Liver (tissue), 9 donors: Measurements from ENCODE around the gene COL20A1. TPM values are rescaled to one million over a fixed set of nuclear protein-coding genes. Genes with fewer than 3 reads are reported as not detected.

ENCODE experiments used
- DNase-seq: peaks from one replicate; pipeline ENCODE4 v3.0.0-alpha.2; 2017; ENCODE audit warnings: low spot score
- H3K27ac ChIP-seq, 2 donors: one replicate each; pipeline ENCODE4 v1.7.0; 2013; ENCODE audit warnings: inconsistent platforms in 2 of 2, low read length in 2 of 2, control low read depth in 1 of 2, low read depth in 1 of 2, mild to moderate bottlenecking in 1 of 2
- H3K27me3 ChIP-seq, 4 donors: one replicate each; pipeline versions ENCODE4 v1.6.1 to v1.7.0; 2013; ENCODE audit warnings: low read length in 3 of 4, inconsistent platforms in 1 of 4, mild to moderate bottlenecking in 1 of 4, moderate library complexity in 1 of 4; ENCODE audit not compliant: control insufficient read depth in 4 of 4, insufficient read depth in 4 of 4
- H3K36me3 ChIP-seq, 4 donors: one replicate each; pipeline versions ENCODE4 v1.6.1 to v1.7.0; 2013; ENCODE audit warnings: low read length in 3 of 4, mild to moderate bottlenecking in 3 of 4, low read depth in 1 of 4, moderate library complexity in 1 of 4; ENCODE audit not compliant: control insufficient read depth in 4 of 4, insufficient read depth in 3 of 4
- H3K4me1 ChIP-seq, 4 donors: one replicate each; pipeline versions ENCODE4 v1.6.1 to v1.7.0; 2013; ENCODE audit warnings: low read length in 3 of 4, mild to moderate bottlenecking in 3 of 4, moderate library complexity in 1 of 4; ENCODE audit not compliant: control insufficient read depth in 4 of 4, insufficient read depth in 4 of 4
- H3K4me3 ChIP-seq, 3 donors: one replicate each; pipeline versions ENCODE4 v1.6.1 to v1.7.0; 2013; ENCODE audit warnings: low read length in 3 of 3, control low read depth in 1 of 3, low read depth in 1 of 3, mild to moderate bottlenecking in 1 of 3
- H3K9ac ChIP-seq, 2 donors: one replicate each; pipeline ENCODE4 v1.7.0; 2013; ENCODE audit warnings: low read length in 2 of 2, mild to moderate bottlenecking in 2 of 2, moderate library complexity in 2 of 2, control low read depth in 1 of 2, low read depth in 1 of 2
- H3K9me3 ChIP-seq, 4 donors: one replicate each; pipeline versions ENCODE4 v1.6.1 to v1.7.0; 2013; ENCODE audit warnings: low read length in 3 of 4; ENCODE audit not compliant: control insufficient read depth in 4 of 4
- ATF3 ChIP-seq: IDR thresholded peaks from 2 replicates; pipeline ENCODE4 v1.6.1; 2016; ENCODE audit warnings: antibody characterized with exemption
- FOXA2 ChIP-seq: IDR thresholded peaks from 2 replicates; pipeline ENCODE4 v1.6.1; 2016; ENCODE audit warnings: antibody characterized with exemption
- HNF4G ChIP-seq: IDR thresholded peaks from 2 replicates; pipeline ENCODE4 v1.6.1; 2016; ENCODE audit warnings: antibody characterized with exemption
- JUND ChIP-seq, 2 donors: IDR thresholded peaks; 2 replicates each; pipeline ENCODE4 v1.6.1; 2016; ENCODE audit warnings: antibody characterized with exemption in 2 of 2
- MAX ChIP-seq: IDR thresholded peaks from 2 replicates; pipeline ENCODE4 v1.6.1; 2016; ENCODE audit warnings: antibody characterized with exemption
- NR2F2 ChIP-seq: IDR thresholded peaks from 2 replicates; pipeline ENCODE4 v1.6.1; 2016; ENCODE audit warnings: antibody characterized with exemption
- RAD21 ChIP-seq, 2 donors: IDR thresholded peaks; 2 replicates each; pipeline ENCODE4 v1.6.1; 2016; ENCODE audit warnings: antibody characterized with exemption in 2 of 2, mild to moderate bottlenecking in 2 of 2
- REST ChIP-seq: IDR thresholded peaks from 2 replicates; pipeline ENCODE4 v1.6.1; 2016; ENCODE audit warnings: antibody characterized with exemption, mild to moderate bottlenecking
- RXRA ChIP-seq, 2 donors: IDR thresholded peaks; 2 replicates each; pipeline ENCODE4 v1.6.1; 2017 to 2018; ENCODE audit warnings: antibody characterized with exemption in 2 of 2, mild to moderate bottlenecking in 1 of 2
- SP1 ChIP-seq: IDR thresholded peaks from 2 replicates; pipeline ENCODE4 v1.6.1; 2018; ENCODE audit warnings: antibody characterized with exemption, mild to moderate bottlenecking
- TAF1 ChIP-seq: conservative IDR thresholded peaks from 2 replicates; pipeline ENCODE4 v1.6.1; 2016; ENCODE audit warnings: antibody characterized with exemption, mild to moderate bottlenecking
- YY1 ChIP-seq: IDR thresholded peaks from 2 replicates; pipeline ENCODE4 v1.6.1; 2016; ENCODE audit warnings: antibody characterized with exemption, mild to moderate bottlenecking
- WGBS: extraction: QIAGEN DNeasy Blood & Tissue Kit; methylation state at CpG from one replicate; pipeline ENCODE4 v1.1.7; 2013; 5-methylcytosine and 5-hydroxymethylcytosine counted together
- polyA plus RNA-seq, 2 donors: library from polyadenylated mRNA; stranded (reverse) in 1 of 2; unstranded in 1 of 2; fragments of 200-250 nt in 1 of 2; fragments of >200 nt in 1 of 2; fragmentation: Nextera tagmentation in 1 of 2; extraction: Ambion mirVana in 1 of 2; gene quantifications; one replicate each; pipeline versions ENCODE4 v1.2.1 to v1.2.3, GENCODE V29; 2013 to 2015
- total RNA-seq, 2 donors: library from RNA; depleted of rRNA; stranded (reverse); fragments of >200 nt; gene quantifications; one replicate each; pipeline ENCODE4 v1.2.3, GENCODE V29; 2014
- TF ChIP-seq, protein P1 (sequence below): fragments of 150-350 bp; IDR thresholded peaks from 2 replicates; pipeline ENCODE4 v1.5.1; 2017; ENCODE audit warnings: improper control_type of control experiment, low read depth, low read length; ENCODE audit not compliant: missing input control
- TF ChIP-seq, protein P2 (sequence below): IDR thresholded peaks from 2 replicates; pipeline ENCODE4 v1.6.1; 2016; ENCODE audit warnings: antibody characterized with exemption
- donor health status: healthy.
- donor health status: healthy.
- donor health status: healthy.
- donor health status: healthy.
- donor health status: healthy.

The COL20A1 gene
- total and polyA plus RNA-seq, 4 donors: not detected

DNA sequence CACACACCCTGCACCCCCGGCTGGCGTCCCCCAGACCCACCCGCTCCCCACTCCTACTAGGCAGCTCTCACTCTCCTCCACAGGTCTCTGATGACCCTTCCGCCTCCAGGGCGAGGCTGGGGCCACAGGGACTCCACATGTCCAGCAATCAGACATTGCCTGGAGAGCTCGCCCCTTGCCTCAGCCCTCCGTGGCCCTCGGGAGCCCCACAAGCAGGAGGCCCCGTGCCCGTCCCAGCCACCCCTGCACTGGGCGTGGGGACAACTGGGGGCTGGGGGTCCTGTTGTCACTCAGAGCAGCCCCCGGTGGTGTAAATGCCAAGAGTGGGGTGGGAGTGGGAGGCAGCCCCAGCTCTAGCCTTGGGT, 1.5 kb downstream of the COL20A1 start:
- 84% methylated on average over 12 of the region's 12 CpGs for WGBS
- Histone ChIP-seq H3K27ac (no peak overlapping the region), H3K4me3 (no peak overlapping the region), H3K9me3 (no peaks in the 10 kb centered on the region), H3K9ac (no peak overlapping the region), H3K4me1 (peaks cover 4 to 5% (median 5%) of the 10 kb centered on the region in 4 donors), H3K27me3 (peaks cover 0 to 14% (median 4%) of the 10 kb centered on the region in 4 donors), H3K36me3 (no peaks in the 10 kb centered on the region)
- TF ChIP-seq HNF4G (no peak), FOXA2 (no peak), MAX (no peak), RXRA (IDR thresholded peaks at IDR 0.05) (no peak), TAF1 (no peak)
- no peak for DNase-seq

- H3K27me3 ChIP-seq: peaks cover 0 to 14% (median 4%) of the 10 kb centered on the region in 4 donors
- no peak overlapping the region for H3K4me3 ChIP-seq
- WGBS: 46% methylated on average over 19 of the region's 19 CpGs
Measured at GRCh38 chr20:63295018-63295417, 2.0 kb downstream of the COL20A1 start.

More at GRCh38 chr20:63295018-63295417, 2.0 kb downstream of the COL20A1 start:
- Histone ChIP-seq H3K9me3 (no peaks in the 10 kb centered on the region), H3K27ac (no peak overlapping the region), H3K4me1 (peaks cover 4 to 5% (median 5%) of the 10 kb centered on the region in 4 donors), H3K9ac (no peak overlapping the region), H3K36me3 (no peaks in the 10 kb centered on the region)
- DNase-seq: no peak
- TF ChIP-seq JUND (IDR thresholded peaks at IDR 0.05) (no peak), SP1 (no peak), RAD21 (IDR thresholded peaks at IDR 0.05) (no peak), FOXA2 (no peak), YY1 (no peak), REST (no peak), ATF3 (no peak), NR2F2 (no peak), HNF4G (no peak), MAX (no peak)
- TF ChIP-seq, protein P1, sequence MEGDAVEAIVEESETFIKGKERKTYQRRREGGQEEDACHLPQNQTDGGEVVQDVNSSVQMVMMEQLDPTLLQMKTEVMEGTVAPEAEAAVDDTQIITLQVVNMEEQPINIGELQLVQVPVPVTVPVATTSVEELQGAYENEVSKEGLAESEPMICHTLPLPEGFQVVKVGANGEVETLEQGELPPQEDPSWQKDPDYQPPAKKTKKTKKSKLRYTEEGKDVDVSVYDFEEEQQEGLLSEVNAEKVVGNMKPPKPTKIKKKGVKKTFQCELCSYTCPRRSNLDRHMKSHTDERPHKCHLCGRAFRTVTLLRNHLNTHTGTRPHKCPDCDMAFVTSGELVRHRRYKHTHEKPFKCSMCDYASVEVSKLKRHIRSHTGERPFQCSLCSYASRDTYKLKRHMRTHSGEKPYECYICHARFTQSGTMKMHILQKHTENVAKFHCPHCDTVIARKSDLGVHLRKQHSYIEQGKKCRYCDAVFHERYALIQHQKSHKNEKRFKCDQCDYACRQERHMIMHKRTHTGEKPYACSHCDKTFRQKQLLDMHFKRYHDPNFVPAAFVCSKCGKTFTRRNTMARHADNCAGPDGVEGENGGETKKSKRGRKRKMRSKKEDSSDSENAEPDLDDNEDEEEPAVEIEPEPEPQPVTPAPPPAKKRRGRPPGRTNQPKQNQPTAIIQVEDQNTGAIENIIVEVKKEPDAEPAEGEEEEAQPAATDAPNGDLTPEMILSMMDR: no peak
- TF ChIP-seq, protein P2, sequence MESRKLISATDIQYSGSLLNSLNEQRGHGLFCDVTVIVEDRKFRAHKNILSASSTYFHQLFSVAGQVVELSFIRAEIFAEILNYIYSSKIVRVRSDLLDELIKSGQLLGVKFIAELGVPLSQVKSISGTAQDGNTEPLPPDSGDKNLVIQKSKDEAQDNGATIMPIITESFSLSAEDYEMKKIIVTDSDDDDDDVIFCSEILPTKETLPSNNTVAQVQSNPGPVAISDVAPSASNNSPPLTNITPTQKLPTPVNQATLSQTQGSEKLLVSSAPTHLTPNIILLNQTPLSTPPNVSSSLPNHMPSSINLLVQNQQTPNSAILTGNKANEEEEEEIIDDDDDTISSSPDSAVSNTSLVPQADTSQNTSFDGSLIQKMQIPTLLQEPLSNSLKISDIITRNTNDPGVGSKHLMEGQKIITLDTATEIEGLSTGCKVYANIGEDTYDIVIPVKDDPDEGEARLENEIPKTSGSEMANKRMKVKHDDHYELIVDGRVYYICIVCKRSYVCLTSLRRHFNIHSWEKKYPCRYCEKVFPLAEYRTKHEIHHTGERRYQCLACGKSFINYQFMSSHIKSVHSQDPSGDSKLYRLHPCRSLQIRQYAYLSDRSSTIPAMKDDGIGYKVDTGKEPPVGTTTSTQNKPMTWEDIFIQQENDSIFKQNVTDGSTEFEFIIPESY: no peak
